Keratinocyte (primary cell): ENCODE data around the gene GSN. TPM values are rescaled to one million over a fixed set of nuclear protein-coding genes. Genes with fewer than 3 reads are reported as not detected.

Experiments used
- DNase-seq: peaks from one replicate; pipeline ENCODE4 v3.0.0-alpha.2; 2011; ENCODE audit warnings: low read depth, missing footprints, low spot score
- FAIRE-seq: peaks from 2 replicates; lab custom pipeline; 2011; peaks lifted over from hg19 to GRCh38; lab: Jason Lieb, UNC
- H2AFZ ChIP-seq: 2 replicates; pipeline ENCODE4 v1.6.0; 2012; ENCODE audit warnings: low read length, control low read depth, inconsistent platforms; ENCODE audit not compliant: control insufficient read depth
- H3K27ac ChIP-seq: 2 replicates; pipeline ENCODE4 v1.5.1; 2011; ENCODE audit warnings: low read length; ENCODE audit not compliant: control insufficient read depth, insufficient read depth
- H3K27me3 ChIP-seq: 3 replicates; pipeline ENCODE4 v1.6.0; 2011; ENCODE audit warnings: low read length; ENCODE audit not compliant: control insufficient read depth, insufficient read depth; ENCODE audit errors: extremely low read depth
- H3K36me3 ChIP-seq, 2 experiments: 2 replicates in 1 of 2; 3 replicates in 1 of 2; pipeline ENCODE4 v1.5.1; 2011; ENCODE audit warnings: low read length in 2 of 2, mild to moderate bottlenecking in 1 of 2; ENCODE audit not compliant: control insufficient read depth in 2 of 2, insufficient read depth in 2 of 2; ENCODE audit errors: extremely low read depth in 1 of 2
- H3K4me1 ChIP-seq: 3 replicates; pipeline ENCODE4 v1.5.1; 2011; ENCODE audit warnings: low read length; ENCODE audit not compliant: control insufficient read depth, insufficient read depth; ENCODE audit errors: extremely low read depth
- H3K4me2 ChIP-seq: 3 replicates; pipeline ENCODE4 v1.6.0; 2011; ENCODE audit warnings: low read depth, low read length; ENCODE audit not compliant: control insufficient read depth, insufficient read depth; ENCODE audit errors: extremely low read depth
- H3K4me3 ChIP-seq, 3 experiments: fragments of 200-600 bp in 1 of 3; sonication (generic) in 1 of 3; 2 replicates in 2 of 3; 3 replicates in 1 of 3; pipeline ENCODE4 v1.5.1; 2011 to 2016; ENCODE audit warnings: low read length in 3 of 3, mild to moderate bottlenecking in 3 of 3, control low read depth in 2 of 3, inconsistent platforms in 1 of 3, low read depth in 1 of 3, mixed read lengths in 1 of 3, mixed run types in 1 of 3, moderate library complexity in 1 of 3; ENCODE audit not compliant: control insufficient read depth in 2 of 3, insufficient read depth in 2 of 3; ENCODE audit errors: extremely low read depth in 1 of 3
- H3K79me2 ChIP-seq: 2 replicates; pipeline ENCODE4 v1.6.0; 2012; ENCODE audit warnings: low read length; ENCODE audit not compliant: control insufficient read depth, insufficient read depth
- H3K9ac ChIP-seq: 3 replicates; pipeline ENCODE4 v1.6.0; 2011; ENCODE audit warnings: low read length; ENCODE audit not compliant: control insufficient read depth, insufficient read depth; ENCODE audit errors: extremely low read depth
- H3K9me1 ChIP-seq: 3 replicates; pipeline ENCODE4 v1.6.0; 2011; ENCODE audit warnings: low read length; ENCODE audit not compliant: control insufficient read depth, insufficient read depth; ENCODE audit errors: extremely low read depth
- H3K9me3 ChIP-seq: 2 replicates; pipeline ENCODE4 v1.5.1; 2012; ENCODE audit warnings: low read depth, low read length; ENCODE audit not compliant: control insufficient read depth
- H4K20me1 ChIP-seq: 3 replicates; pipeline ENCODE4 v1.6.0; 2011; ENCODE audit warnings: low read length; ENCODE audit not compliant: control insufficient read depth, insufficient read depth; ENCODE audit errors: extremely low read depth
- EZH2 ChIP-seq: IDR thresholded peaks from one replicate; pipeline ENCODE4 v1.6.1; 2012; ENCODE audit warnings: inconsistent platforms, mild to moderate bottlenecking, low read length, moderate library complexity
- dilution Hi-C: fragments of 300-500 bp; cut with MboI; formaldehyde crosslinking; loops from one replicate; pipeline ENCODE4 v1.7.0; 2020; ENCODE audit warnings: low sequenced_read_pairs; ENCODE audit not compliant: extremely low pct_ligation_motif_present
- polyA plus RNA-seq, 5 experiments: library from polyadenylated mRNA; depleted of rRNA in 3 of 5; stranded (reverse) in 3 of 5; stranded (forward) in 1 of 5; unstranded in 1 of 5; fragments of >200 nt; gene quantifications; 1 replicate in 1 of 5; 2 replicates in 3 of 5; 3 replicates in 1 of 5; pipeline versions ENCODE4 v1.2.1 to v1.2.3, GENCODE V29; 2011 to 2012; ENCODE audit warnings: missing spikeins in 2 of 5, low read depth in 1 of 5, low replicate concordance in 1 of 5
- TF ChIP-seq, protein P1 (sequence below), 3 experiments: IDR thresholded peaks in 1 of 3; conservative IDR thresholded peaks in 1 of 3; optimal IDR thresholded peaks in 1 of 3; 2 replicates in 2 of 3; 3 replicates in 1 of 3; pipeline versions ENCODE3 to v1.5.1; 2011; ENCODE audit warnings: low read length in 3 of 3, mild to moderate bottlenecking in 3 of 3, moderate library complexity in 2 of 3, control low read depth in 1 of 3, inconsistent platforms in 1 of 3; ENCODE audit not compliant: insufficient read depth in 2 of 3; ENCODE audit errors: extremely low read depth in 1 of 3

GSN gene
- polyA plus RNA-seq, 1 donor (not counting 4 experiments of a cell fraction or from before 2014, with no cell fraction given) = 166 TPM

DNA sequence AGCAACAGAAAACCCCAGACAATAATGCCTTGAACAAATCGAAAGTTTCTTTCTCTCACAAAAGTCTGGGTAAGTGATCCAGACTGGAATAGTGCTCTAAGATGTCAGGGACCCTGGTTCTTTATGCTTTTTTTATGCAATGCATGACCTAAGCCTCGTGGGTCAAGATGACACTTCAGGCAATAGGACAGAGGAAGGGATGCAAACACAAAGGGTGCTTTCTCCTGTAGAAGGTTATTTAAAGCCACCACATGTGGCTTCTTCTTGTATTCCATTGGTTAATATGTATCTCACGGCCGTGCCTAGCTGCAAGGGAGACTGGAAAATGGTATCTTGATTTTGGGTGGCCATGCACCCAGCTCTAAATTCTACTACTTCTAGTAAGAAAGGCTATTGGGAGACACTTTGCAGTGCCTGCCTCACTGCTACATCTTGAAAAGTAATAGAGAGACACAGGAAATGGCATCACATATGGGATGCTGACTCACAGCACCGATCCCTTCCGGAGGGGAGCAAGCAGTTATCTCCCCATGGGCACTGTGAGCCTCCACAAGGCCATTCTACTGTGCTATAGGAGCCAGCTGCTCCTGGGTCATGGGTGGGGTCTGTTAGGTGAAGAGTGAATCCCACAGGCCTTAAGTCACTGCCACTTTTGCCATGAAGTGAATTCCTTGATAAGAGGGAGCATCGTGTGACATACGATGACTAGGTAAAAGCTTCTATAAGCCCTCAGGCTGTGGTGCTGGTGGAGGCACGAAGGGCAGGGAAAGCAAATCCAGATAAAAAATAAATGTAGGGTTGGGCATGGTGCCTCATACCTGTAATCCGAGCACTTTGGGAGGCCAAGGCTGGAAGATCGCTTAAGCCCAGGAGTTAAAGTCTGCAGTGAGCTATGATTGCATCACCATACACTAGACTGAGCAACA, 33.8 kb upstream of the GSN start:
- dilution Hi-C loops = no loop called here
- Histone ChIP-seq H3K4me1 (peaks cover 17% of the 10 kb centered on the region), H3K36me3 (no peaks in the 10 kb centered on the region), H3K79me2 (no peaks in the 10 kb centered on the region), H3K9ac (no peak overlapping the region), H3K4me2 (peak overlapping the region; percentile 40), H4K20me1 (no peaks in the 10 kb centered on the region), H3K27me3 (no peaks in the 10 kb centered on the region), H3K4me3 (no peak overlapping the region), H3K9me1 (no peaks in the 10 kb centered on the region), H3K9me3 (no peaks in the 10 kb centered on the region), H3K27ac (peak overlapping the region; percentile 31), H2AFZ (peak overlapping the region; percentile 5)
- FAIRE-seq (peak; percentile 79), DNase-seq (peak; percentile 57)
- TF ChIP-seq, protein P1, sequence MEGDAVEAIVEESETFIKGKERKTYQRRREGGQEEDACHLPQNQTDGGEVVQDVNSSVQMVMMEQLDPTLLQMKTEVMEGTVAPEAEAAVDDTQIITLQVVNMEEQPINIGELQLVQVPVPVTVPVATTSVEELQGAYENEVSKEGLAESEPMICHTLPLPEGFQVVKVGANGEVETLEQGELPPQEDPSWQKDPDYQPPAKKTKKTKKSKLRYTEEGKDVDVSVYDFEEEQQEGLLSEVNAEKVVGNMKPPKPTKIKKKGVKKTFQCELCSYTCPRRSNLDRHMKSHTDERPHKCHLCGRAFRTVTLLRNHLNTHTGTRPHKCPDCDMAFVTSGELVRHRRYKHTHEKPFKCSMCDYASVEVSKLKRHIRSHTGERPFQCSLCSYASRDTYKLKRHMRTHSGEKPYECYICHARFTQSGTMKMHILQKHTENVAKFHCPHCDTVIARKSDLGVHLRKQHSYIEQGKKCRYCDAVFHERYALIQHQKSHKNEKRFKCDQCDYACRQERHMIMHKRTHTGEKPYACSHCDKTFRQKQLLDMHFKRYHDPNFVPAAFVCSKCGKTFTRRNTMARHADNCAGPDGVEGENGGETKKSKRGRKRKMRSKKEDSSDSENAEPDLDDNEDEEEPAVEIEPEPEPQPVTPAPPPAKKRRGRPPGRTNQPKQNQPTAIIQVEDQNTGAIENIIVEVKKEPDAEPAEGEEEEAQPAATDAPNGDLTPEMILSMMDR (optimal IDR thresholded peaks at IDR 0.05 in 1 of 3, IDR thresholded peaks at IDR 0.05 in 1 of 3, conservative IDR thresholded peaks at IDR 0.05 in 1 of 3; ENCODE audit: extremely low read depth in 1 of 3, insufficient read depth in 2 of 3, low read length in 3 of 3) = no peak
- no peak for TF ChIP-seq EZH2

DNA sequence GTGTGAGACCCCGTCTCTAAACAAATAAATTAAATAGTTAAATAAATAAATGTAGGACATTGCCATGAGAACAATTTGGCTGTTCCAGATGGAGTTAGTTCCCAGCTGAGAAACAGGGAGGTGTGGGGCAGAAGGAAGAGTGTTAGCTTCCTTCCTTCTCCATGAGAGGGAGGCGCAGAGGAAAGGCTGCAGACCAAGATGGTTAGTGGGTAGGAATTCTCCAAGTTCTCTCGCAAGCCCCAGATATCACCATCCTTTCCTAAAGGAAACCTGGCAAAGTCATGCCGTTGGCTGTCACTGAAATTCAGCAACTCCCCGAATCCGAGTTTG, 33.2 kb upstream of the GSN start:
- no peaks in the 10 kb centered on the region for H3K27me3 ChIP-seq
- dilution Hi-C loops = no loop called here
- no peaks in the 10 kb centered on the region for H3K9me1 ChIP-seq
- peak overlapping the region; percentile 31 for H3K27ac ChIP-seq
- H3K4me3 ChIP-seq = no peak overlapping the region
- no peak overlapping the region for H3K9ac ChIP-seq
- peaks cover 17% of the 10 kb centered on the region for H3K4me1 ChIP-seq
- H4K20me1 ChIP-seq = no peaks in the 10 kb centered on the region
- H2AFZ ChIP-seq = peak overlapping the region; percentile 6
- H3K4me2 ChIP-seq = peak overlapping the region; percentile 40
- H3K79me2 ChIP-seq = no peaks in the 10 kb centered on the region
- TF ChIP-seq EZH2 = no peak
- TF ChIP-seq, protein P1 (optimal IDR thresholded peaks at IDR 0.05 in 1 of 3, IDR thresholded peaks at IDR 0.05 in 1 of 3, conservative IDR thresholded peaks at IDR 0.05 in 1 of 3; ENCODE audit: extremely low read depth in 1 of 3, insufficient read depth in 2 of 3, low read length in 3 of 3) = no peak
- no peak for DNase-seq
- no peak for FAIRE-seq
- H3K9me3 ChIP-seq = no peaks in the 10 kb centered on the region
- no peaks in the 10 kb centered on the region for H3K36me3 ChIP-seq
